GM10266 (cell line): ENCODE measurements around the gene DDX27.
"Not testable (repeated sequence)": the region's sequence is repeated elsewhere in the genome, so short reads cannot be mapped to it uniquely, and the experiment has no call there.

Experiments used
- DNase-seq: peaks from one replicate; pipeline ENCODE4 v3.0.0; 2012; ENCODE audit errors: extremely low spot score
- CTCF ChIP-seq: IDR thresholded peaks from 2 replicates; pipeline ENCODE4 v1.5.1; 2012; ENCODE audit warnings: mild to moderate bottlenecking, low read depth; ENCODE audit not compliant: control insufficient read depth, insufficient read depth; ENCODE audit errors: missing control alignments

The DDX27 gene

GRCh38 chr20:49210101-49210756 is 9.0 kb upstream of the DDX27 start:
- DNase-seq, result no peak
- no peak for TF ChIP-seq CTCF

GRCh38 chr20:49210757-49211110 is 8.5 kb upstream of the DDX27 start:
- no peak for TF ChIP-seq CTCF
- no peak for DNase-seq

GRCh38 chr20:49214571-49214970 is 4.6 kb upstream of the DDX27 start:
- no peak for DNase-seq
- no peak for TF ChIP-seq CTCF

- no peak for DNase-seq
- no peak for TF ChIP-seq CTCF
Observed at GRCh38 chr20:49215232-49215631, 4.0 kb upstream of the DDX27 start.

- TF ChIP-seq CTCF, result peak; percentile 88
- DNase-seq, result peak; percentile 72
Observed at GRCh38 chr20:49216991-49217578, 2.1 kb upstream of the DDX27 start.

- DNase-seq, result not testable (repeated sequence)
Observed at GRCh38 chr20:49218739-49219090, 501 bp upstream of the DDX27 start.

GRCh38 chr20:49219924-49220831 is 962 bp downstream of the DDX27 start:
- no peak for DNase-seq
- TF ChIP-seq CTCF, result no peak

- DNase-seq, result no peak
- no peak for TF ChIP-seq CTCF
Observed at GRCh38 chr20:49225896-49226295, 6.7 kb downstream of the DDX27 start.
